ENCODE data around the gene OLFM1. TPM values are rescaled to one million over a fixed set of nuclear protein-coding genes. Genes with fewer than 3 reads are reported as not detected.

Gene OLFM1
- total RNA-seq, 3 donors from 2014 or later: 17.4 to 25.2 (median 22.1) TPM

GRCh38 chr9:135050072-135050990 lies 37.1 kb upstream of the OLFM1 start:
- no peaks in the 10 kb centered on the region for H3K4me1 ChIP-seq
- no peak overlapping the region for H3K4me3 ChIP-seq
- TF ChIP-seq POLR2AphosphoS5 (IDR thresholded peaks at IDR 0.05) (no peak), POLR2A (IDR thresholded peaks at IDR 0.05) (no peak), CTCF (IDR thresholded peaks at IDR 0.05) (no peak)
- peaks cover 0 to 13% of the 10 kb centered on the region in 2 donors for H3K27me3 ChIP-seq
- H3K36me3 ChIP-seq: no peaks in the 10 kb centered on the region
- H3K9me3 ChIP-seq: peaks cover 0 to 6% of the 10 kb centered on the region in 2 donors
- H3K27ac ChIP-seq: no peak overlapping the region
- DNase-seq (ENCODE audit: low spot score in 2 of 2): peak in 1 of 2 donors; percentile 49
- intact Hi-C loops (cut with DNase I; ENCODE audit: low total_unique reads): no loop called here

GRCh38 chr9:135051316-135052038 lies 36.0 kb upstream of the OLFM1 start:
- TF ChIP-seq POLR2A (IDR thresholded peaks at IDR 0.05) (no peak), POLR2AphosphoS5 (IDR thresholded peaks at IDR 0.05) (no peak), CTCF (IDR thresholded peaks at IDR 0.05) (no peak)
- Histone ChIP-seq H3K4me1 (no peaks in the 10 kb centered on the region), H3K4me3 (no peak overlapping the region), H3K9me3 (peaks cover 0 to 6% of the 10 kb centered on the region in 2 donors), H3K27me3 (peaks cover 0 to 13% of the 10 kb centered on the region in 2 donors), H3K36me3 (no peaks in the 10 kb centered on the region), H3K27ac (no peak overlapping the region)
- peak in 1 of 2 donors; percentile 46 for DNase-seq (ENCODE audit: low spot score in 2 of 2)
- intact Hi-C loops (cut with DNase I; ENCODE audit: low total_unique reads): no loop called here

GRCh38 chr9:135053133-135053532 lies 34.3 kb upstream of the OLFM1 start:
- DNase-seq (ENCODE audit: low spot score in 2 of 2): peak in 1 of 2 donors; percentile 15

GRCh38 chr9:135055181-135055580 lies 32.3 kb upstream of the OLFM1 start:
- DNase-seq (ENCODE audit: low spot score in 2 of 2): no peak
- no peaks in the 10 kb centered on the region for H3K36me3 ChIP-seq
- H3K27me3 ChIP-seq: peaks cover 0 to 10% of the 10 kb centered on the region in 2 donors
- TF ChIP-seq POLR2A (IDR thresholded peaks at IDR 0.05) (no peak), CTCF (IDR thresholded peaks at IDR 0.05) (no peak), POLR2AphosphoS5 (IDR thresholded peaks at IDR 0.05) (no peak)
- H3K27ac ChIP-seq: no peak overlapping the region
- no peak overlapping the region for H3K4me3 ChIP-seq
- no peaks in the 10 kb centered on the region for H3K4me1 ChIP-seq
- intact Hi-C loops (cut with DNase I; ENCODE audit: low total_unique reads): loop anchor here (5.0 kb wide), 1 partner anchor 637 kb away; no protein-coding TSS in a partner anchor
- H3K9me3 ChIP-seq: peaks cover 0 to 6% of the 10 kb centered on the region in 2 donors

More at GRCh38 chr9:135053133-135053532, 34.3 kb upstream of the OLFM1 start:
- H3K4me1 ChIP-seq: no peaks in the 10 kb centered on the region
- H3K4me3 ChIP-seq: no peak overlapping the region
- no peak for TF ChIP-seq POLR2A (IDR thresholded peaks at IDR 0.05)
- TF ChIP-seq CTCF (IDR thresholded peaks at IDR 0.05): no peak
- TF ChIP-seq POLR2AphosphoS5 (IDR thresholded peaks at IDR 0.05): no peak
- H3K36me3 ChIP-seq: no peaks in the 10 kb centered on the region
- H3K27ac ChIP-seq: no peak overlapping the region
- intact Hi-C loops (cut with DNase I; ENCODE audit: low total_unique reads): no loop called here
- H3K27me3 ChIP-seq: peaks cover 0 to 13% of the 10 kb centered on the region in 2 donors
- H3K9me3 ChIP-seq: peaks cover 0 to 6% of the 10 kb centered on the region in 2 donors

Data from breast epithelium (tissue), 4 donors.